Thyroid gland (tissue), 4 donors: ENCODE measurements around the gene OST4. TPM values are rescaled to one million over a fixed set of nuclear protein-coding genes. Genes with fewer than 3 reads are reported as not detected.
"Not testable (repeated sequence)": the region's sequence is repeated elsewhere in the genome, so short reads cannot be mapped to it uniquely, and the experiment has no call there.

Experiments
- DNase-seq, 2 donors: peaks; one replicate each; pipeline ENCODE4 v3.0.0-alpha.2; 2019
- H3K27ac ChIP-seq, 3 donors: fragments of 200-600 bp; sonication (generic); 1 replicate in 2 of 3; 2 replicates in 1 of 3; pipeline ENCODE4 v1.5.1; 2016 to 2019; ENCODE audit warnings: mild to moderate bottlenecking in 1 of 3, moderate library complexity in 1 of 3
- H3K27me3 ChIP-seq: fragments of 200-600 bp; sonication (generic); one replicate; pipeline ENCODE4 v1.5.1; 2019
- H3K36me3 ChIP-seq, 2 donors: fragments of 200-600 bp; sonication (generic); one replicate each; pipeline ENCODE4 v1.5.1; 2016 to 2019
- H3K4me1 ChIP-seq, 2 donors: fragments of 200-600 bp; sonication (generic); one replicate each; pipeline ENCODE4 v1.5.1; 2017 to 2019
- H3K4me3 ChIP-seq, 3 donors: fragments of 200-600 bp; sonication (generic); replicated peaks in 1 of 3; 1 replicate in 2 of 3; 2 replicates in 1 of 3; pipeline ENCODE4 v1.5.1; 2016; ENCODE audit warnings: mild to moderate bottlenecking in 1 of 3
- H3K9me3 ChIP-seq: fragments of 200-600 bp; sonication (generic); one replicate; pipeline ENCODE4 v1.5.1; 2017
- POLR2A ChIP-seq, 2 donors: fragments of 450-650 bp; IDR thresholded peaks; one replicate each; pipeline ENCODE4 v1.6.1; 2017; ENCODE audit warnings: antibody characterized with exemption in 2 of 2, mild to moderate bottlenecking in 2 of 2, moderate library complexity in 1 of 2
- WGBS, 2 donors: methylation state at CpG; one replicate each; pipeline ENCODE4 v1.1.5; 2017; 5-methylcytosine and 5-hydroxymethylcytosine counted together
- intact Hi-C: fragments of 100-400 bp; cut with DNase I; formaldehyde crosslinking; loops from one replicate; pipeline ENCODE4 v1.15.1; 2023
- total RNA-seq, 4 donors: library from RNA; depleted of rRNA; stranded (reverse); fragments of >200 nt; gene quantifications; one replicate each; pipeline ENCODE4 v1.2.3, GENCODE V29; 2016
- TF ChIP-seq, protein P1 (sequence below), 6 experiments: fragments of 200-600 bp in 3 of 6; fragments of 450-650 bp in 3 of 6; sonication (generic) in 3 of 6; IDR thresholded peaks; one replicate each; pipeline ENCODE4 v1.5.1; 2016 to 2019; ENCODE audit warnings: antibody characterized with exemption in 6 of 6, mild to moderate bottlenecking in 2 of 6, inconsistent platforms in 1 of 6, moderate library complexity in 1 of 6

The OST4 gene
- 100 to 1,000 TPM; 235 to 467 (median 261) TPM for total RNA-seq

- DNase-seq: peak; percentile 95
- peaks cover 0 to 9% of the 10 kb centered on the region in 2 donors for H3K36me3 ChIP-seq
- H3K9me3 ChIP-seq: no peaks in the 10 kb centered on the region
- 0% methylated on average over 9 to 11 of the region's 86 CpGs for WGBS, 2 donors
- TF ChIP-seq POLR2A (IDR thresholded peaks at IDR 0.05): peak; percentile 27 to 85
- TF ChIP-seq, protein P1, sequence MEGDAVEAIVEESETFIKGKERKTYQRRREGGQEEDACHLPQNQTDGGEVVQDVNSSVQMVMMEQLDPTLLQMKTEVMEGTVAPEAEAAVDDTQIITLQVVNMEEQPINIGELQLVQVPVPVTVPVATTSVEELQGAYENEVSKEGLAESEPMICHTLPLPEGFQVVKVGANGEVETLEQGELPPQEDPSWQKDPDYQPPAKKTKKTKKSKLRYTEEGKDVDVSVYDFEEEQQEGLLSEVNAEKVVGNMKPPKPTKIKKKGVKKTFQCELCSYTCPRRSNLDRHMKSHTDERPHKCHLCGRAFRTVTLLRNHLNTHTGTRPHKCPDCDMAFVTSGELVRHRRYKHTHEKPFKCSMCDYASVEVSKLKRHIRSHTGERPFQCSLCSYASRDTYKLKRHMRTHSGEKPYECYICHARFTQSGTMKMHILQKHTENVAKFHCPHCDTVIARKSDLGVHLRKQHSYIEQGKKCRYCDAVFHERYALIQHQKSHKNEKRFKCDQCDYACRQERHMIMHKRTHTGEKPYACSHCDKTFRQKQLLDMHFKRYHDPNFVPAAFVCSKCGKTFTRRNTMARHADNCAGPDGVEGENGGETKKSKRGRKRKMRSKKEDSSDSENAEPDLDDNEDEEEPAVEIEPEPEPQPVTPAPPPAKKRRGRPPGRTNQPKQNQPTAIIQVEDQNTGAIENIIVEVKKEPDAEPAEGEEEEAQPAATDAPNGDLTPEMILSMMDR (IDR thresholded peaks at IDR 0.05): no peak
- H3K4me3 ChIP-seq: peak within 1 kb of the TSS; percentile 80 to 98 (median 82)
- intact Hi-C loops: loop anchor here (5.0 kb wide), 1 partner anchor 39 kb away; the partner anchor contains the start of gene TMEM214
- peak within 1 kb of the TSS; percentile 77 to 90 (median 81) for H3K27ac ChIP-seq
- peaks cover 21 to 37% of the 10 kb centered on the region in 2 donors for H3K4me1 ChIP-seq
- no peaks in the 10 kb centered on the region for H3K27me3 ChIP-seq
Measured at GRCh38 chr2:27071277-27071989, at the start of gene OST4. Gene OST4 (minus strand): TSS chr2:27071654.

- 78 to 83% methylated on average over 8 of the region's 8 CpGs for WGBS, 2 donors
- H3K27ac ChIP-seq, intact Hi-C loops, DNase-seq, H3K36me3 ChIP-seq, H3K27me3 ChIP-seq, H3K9me3 ChIP-seq: not testable (repeated sequence)
- H3K4me1 ChIP-seq: peaks cover 4 to 20% of the 10 kb centered on the region in 2 donors
- H3K4me3 ChIP-seq: peak overlapping the region in 1 of 3 donors; percentile 24
Measured at GRCh38 chr2:27119330-27119670, 47.8 kb upstream of the OST4 start.

GRCh38 chr2:27118525-27119329 lies 47.3 kb upstream of the OST4 start, which contains the start of gene CGREF1:
Gene CGREF1 (minus strand): TSS chr2:27119128. CDS start chr2:27104366, 14,762 bp downstream.
- peak within 1 kb of the TSS in 1 of 3 donors; percentile 24 for H3K4me3 ChIP-seq
- TF ChIP-seq, protein P1 (IDR thresholded peaks at IDR 0.05): no peak
- TF ChIP-seq POLR2A (IDR thresholded peaks at IDR 0.05): no peak
- H3K27me3 ChIP-seq: no peaks in the 10 kb centered on the region
- 9 to 15% methylated on average over 20 to 48 of the region's 84 CpGs for WGBS, 2 donors
- no peak for DNase-seq
- H3K4me1 ChIP-seq: peaks cover 4 to 15% of the 10 kb centered on the region in 2 donors
- H3K9me3 ChIP-seq: no peaks in the 10 kb centered on the region
- no peak within 1 kb of the TSS for H3K27ac ChIP-seq
- intact Hi-C loops: no loop called here
- no peaks in the 10 kb centered on the region for H3K36me3 ChIP-seq

DNA sequence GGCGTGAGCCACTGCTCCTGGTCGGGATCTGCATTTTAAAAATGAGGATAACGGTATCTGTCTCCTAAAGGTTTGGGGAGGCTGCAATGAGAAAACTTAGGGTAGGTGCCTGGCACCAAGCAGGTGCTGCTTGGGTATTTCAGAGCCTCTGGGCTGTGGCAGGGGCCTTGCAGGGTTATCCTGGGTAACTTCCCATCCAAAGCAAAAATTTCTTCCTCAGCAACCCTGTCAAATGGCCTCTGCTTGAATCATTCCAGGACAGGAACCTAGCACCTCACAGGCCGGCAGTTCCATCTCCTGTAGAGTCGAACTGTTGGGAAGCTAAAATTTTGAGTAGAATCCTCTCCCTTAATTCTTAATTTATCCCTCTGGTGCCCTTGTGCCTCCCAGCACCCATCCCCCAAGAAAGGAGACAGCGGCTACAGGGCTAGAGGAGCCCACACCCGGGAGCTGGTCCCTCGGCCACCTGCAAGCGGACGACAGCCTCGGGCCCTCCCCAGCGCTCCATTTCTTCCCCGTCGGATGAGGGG lies 46.6 kb upstream of the OST4 start:
- 23 to 25% methylated on average over 11 to 14 of the region's 14 CpGs for WGBS, 2 donors
- DNase-seq: no peak
- TF ChIP-seq, protein P1 (IDR thresholded peaks at IDR 0.05): no peak
- no peak for TF ChIP-seq POLR2A (IDR thresholded peaks at IDR 0.05)
- Histone ChIP-seq H3K9me3 (no peaks in the 10 kb centered on the region), H3K36me3 (no peaks in the 10 kb centered on the region), H3K4me1 (peaks cover 4 to 11% of the 10 kb centered on the region in 2 donors), H3K27me3 (no peaks in the 10 kb centered on the region), H3K27ac (no peak overlapping the region), H3K4me3 (no peak overlapping the region)
- intact Hi-C loops: no loop called here

GRCh38 chr2:27115519-27115918 lies 44.1 kb upstream of the OST4 start:
- no peaks in the 10 kb centered on the region for H3K27me3 ChIP-seq
- no peak overlapping the region for H3K27ac ChIP-seq
- no peaks in the 10 kb centered on the region for H3K36me3 ChIP-seq
- H3K4me3 ChIP-seq: no peak overlapping the region
- DNase-seq: no peak
- H3K9me3 ChIP-seq: no peaks in the 10 kb centered on the region
- H3K4me1 ChIP-seq: peaks cover 4 to 10% of the 10 kb centered on the region in 2 donors
- 60 to 72% methylated on average over 2 of the region's 2 CpGs for WGBS, 2 donors
- intact Hi-C loops: no loop called here
- no peak for TF ChIP-seq POLR2A (IDR thresholded peaks at IDR 0.05)

DNA sequence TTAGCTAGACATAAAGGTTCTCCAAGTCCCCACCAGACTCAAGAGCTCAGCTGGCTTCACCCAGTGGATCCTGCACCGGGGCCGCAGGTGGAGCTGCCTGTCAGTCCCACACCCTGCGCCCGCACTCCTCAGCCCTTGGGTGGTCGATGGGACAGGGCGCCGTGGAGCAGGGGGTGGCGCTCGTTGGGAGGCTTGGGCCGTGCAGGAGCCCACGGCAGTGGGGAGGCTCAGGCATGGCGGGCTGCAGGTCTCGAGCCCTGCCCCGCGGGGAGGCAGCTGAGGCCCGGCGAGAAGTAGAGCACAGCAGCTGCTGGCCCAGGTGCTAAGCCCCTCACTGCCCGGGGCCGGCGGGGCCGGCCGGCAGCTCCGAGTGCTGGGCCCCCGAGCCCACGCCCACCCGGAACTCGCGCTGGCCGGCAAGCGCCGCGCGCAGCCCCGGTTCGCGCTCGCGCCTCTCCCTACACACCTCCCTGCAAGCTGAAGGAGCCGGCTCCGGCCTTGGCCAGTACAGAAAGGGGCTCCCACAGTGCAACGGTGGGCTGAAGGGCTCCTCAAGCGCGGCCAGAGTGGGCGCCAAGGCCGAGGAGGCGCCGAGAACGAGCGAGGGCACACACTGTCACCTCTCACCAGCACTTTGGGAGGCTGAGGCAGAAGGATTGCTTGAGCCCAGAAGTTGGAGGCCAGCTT lies 40.1 kb upstream of the OST4 start:
- WGBS, 2 donors: 92 to 93% methylated on average over 20 to 33 of the region's 49 CpGs
- H3K4me3 ChIP-seq, intact Hi-C loops, H3K36me3 ChIP-seq, H3K9me3 ChIP-seq, H3K4me1 ChIP-seq, H3K27ac ChIP-seq, H3K27me3 ChIP-seq, DNase-seq: not testable (repeated sequence)

DNA sequence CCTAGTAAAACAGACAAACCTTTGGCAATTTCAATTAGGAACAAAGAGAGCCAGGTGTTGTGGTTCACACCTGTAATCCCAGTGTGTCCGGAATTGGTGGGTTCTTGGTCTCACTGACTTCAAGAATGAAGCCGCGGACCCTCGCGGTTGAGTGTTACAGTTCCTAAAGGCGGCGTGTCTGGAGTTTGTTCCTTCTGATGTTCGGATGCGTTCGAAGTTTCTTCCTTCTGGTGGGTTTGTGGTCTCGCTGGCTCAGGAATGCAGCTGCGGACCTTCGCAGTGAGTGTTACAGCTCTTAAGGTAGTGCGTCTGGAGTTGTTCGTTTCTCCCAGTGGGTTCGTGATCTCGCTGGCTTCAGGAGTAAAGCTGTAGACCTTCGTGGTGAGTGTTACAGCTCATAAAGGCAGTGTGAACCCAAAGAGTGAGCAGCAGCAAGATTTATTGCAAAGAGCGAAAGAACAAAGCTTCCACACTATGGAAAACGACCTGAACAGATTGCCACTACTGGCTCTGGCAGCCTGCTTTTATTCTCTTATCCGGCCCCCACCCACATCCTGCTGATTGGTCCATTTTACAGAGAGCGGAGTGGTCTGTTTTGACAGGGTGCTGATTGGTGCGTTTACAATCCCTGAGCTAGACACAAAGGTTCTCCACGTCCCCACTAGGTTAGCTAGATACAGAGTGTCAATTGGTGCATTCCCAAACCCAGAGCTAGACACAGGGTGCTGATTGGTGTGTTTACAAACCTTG lies 39.3 kb upstream of the OST4 start:
- DNase-seq, H3K27me3 ChIP-seq, H3K9me3 ChIP-seq, H3K4me3 ChIP-seq, intact Hi-C loops, H3K27ac ChIP-seq, H3K36me3 ChIP-seq: not testable (repeated sequence)
- peaks cover 2 to 10% of the 10 kb centered on the region in 2 donors for H3K4me1 ChIP-seq
- 81 to 85% methylated on average over 24 of the region's 24 CpGs for WGBS, 2 donors
